Smooth muscle cell (in vitro differentiated cells): Measurements from ENCODE around the gene A3GALT2. TPM values are rescaled to one million over a fixed set of nuclear protein-coding genes. Genes with fewer than 3 reads are reported as not detected.

ENCODE experiments used
- DNase-seq: peaks from one replicate; lab custom pipeline; 2025; ENCODE audit not compliant: unreplicated experiment; lab: John Stamatoyannopoulos, UW
- H2AFZ ChIP-seq: fragments of 200-600 bp; sonication (generic); 2 replicates; pipeline ENCODE4 v1.6.0; 2016; ENCODE audit warnings: antibody characterized with exemption, low read depth, mild to moderate bottlenecking
- H3F3A ChIP-seq: fragments of 200-600 bp; sonication (generic); 2 replicates; pipeline ENCODE4 v1.6.0; 2017; ENCODE audit warnings: antibody characterized with exemption, low read depth
- H3K27ac ChIP-seq: fragments of 200-600 bp; sonication (generic); 2 replicates; pipeline ENCODE4 v1.5.1; 2016; ENCODE audit warnings: low read depth, mild to moderate bottlenecking
- H3K27me3 ChIP-seq: fragments of 200-600 bp; sonication (generic); 2 replicates; pipeline ENCODE4 v1.6.1; 2016; ENCODE audit warnings: low read depth, mild to moderate bottlenecking
- H3K36me3 ChIP-seq: fragments of 200-600 bp; sonication (generic); 2 replicates; pipeline ENCODE4 v1.5.1; 2016; ENCODE audit warnings: low read depth
- H3K4me1 ChIP-seq: fragments of 200-600 bp; sonication (generic); 2 replicates; pipeline ENCODE4 v1.5.1; 2016; ENCODE audit warnings: low read depth
- H3K4me2 ChIP-seq: fragments of 200-600 bp; sonication (generic); 2 replicates; pipeline ENCODE4 v1.6.0; 2016; ENCODE audit warnings: mild to moderate bottlenecking
- H3K4me3 ChIP-seq: fragments of 200-600 bp; sonication (generic); 2 replicates; pipeline ENCODE4 v1.5.1; 2016; ENCODE audit warnings: mild to moderate bottlenecking
- H3K79me2 ChIP-seq: fragments of 200-600 bp; sonication (generic); 2 replicates; pipeline ENCODE4 v1.6.0; 2016; ENCODE audit warnings: low read depth, mild to moderate bottlenecking
- H3K9ac ChIP-seq: fragments of 200-600 bp; sonication (generic); 2 replicates; pipeline ENCODE4 v1.6.0; 2016; ENCODE audit warnings: low read depth
- H3K9me3 ChIP-seq: fragments of 200-600 bp; sonication (generic); replicated peaks from 2 replicates; pipeline ENCODE4 v1.5.1; 2016; ENCODE audit warnings: low read depth
- H4K20me1 ChIP-seq: fragments of 200-600 bp; sonication (generic); 2 replicates; pipeline ENCODE4 v1.6.0; 2016; ENCODE audit warnings: low read depth
- WGBS: methylation state at CpG from one replicate; pipeline ENCODE4 v1.1.7; 2016; ENCODE audit warnings: low lambda C conversion rate; 5-methylcytosine and 5-hydroxymethylcytosine counted together
- polyA plus RNA-seq: library from polyadenylated mRNA; unstranded; fragments of >200 nt; fragmentation: Nextera tagmentation; extraction: Ambion mirVana; gene quantifications from 2 replicates; pipeline ENCODE4 v1.2.1, GENCODE V29; 2016
- total RNA-seq: library from RNA; depleted of rRNA; stranded (reverse); fragments of >200 nt; gene quantifications from 2 replicates; pipeline ENCODE4 v1.2.3, GENCODE V29; 2014
- TF ChIP-seq, protein P1 (sequence below): fragments of 200-600 bp; sonication (generic); IDR thresholded peaks from 2 replicates; pipeline ENCODE4 v1.5.1; 2017; ENCODE audit warnings: borderline replicate concordance, mild to moderate bottlenecking, antibody characterized with exemption; ENCODE audit not compliant: insufficient read depth, poor library complexity, severe bottlenecking

A3GALT2 gene
- total and polyA plus RNA-seq, 2 experiments from 2014 or later: not detected

DNA sequence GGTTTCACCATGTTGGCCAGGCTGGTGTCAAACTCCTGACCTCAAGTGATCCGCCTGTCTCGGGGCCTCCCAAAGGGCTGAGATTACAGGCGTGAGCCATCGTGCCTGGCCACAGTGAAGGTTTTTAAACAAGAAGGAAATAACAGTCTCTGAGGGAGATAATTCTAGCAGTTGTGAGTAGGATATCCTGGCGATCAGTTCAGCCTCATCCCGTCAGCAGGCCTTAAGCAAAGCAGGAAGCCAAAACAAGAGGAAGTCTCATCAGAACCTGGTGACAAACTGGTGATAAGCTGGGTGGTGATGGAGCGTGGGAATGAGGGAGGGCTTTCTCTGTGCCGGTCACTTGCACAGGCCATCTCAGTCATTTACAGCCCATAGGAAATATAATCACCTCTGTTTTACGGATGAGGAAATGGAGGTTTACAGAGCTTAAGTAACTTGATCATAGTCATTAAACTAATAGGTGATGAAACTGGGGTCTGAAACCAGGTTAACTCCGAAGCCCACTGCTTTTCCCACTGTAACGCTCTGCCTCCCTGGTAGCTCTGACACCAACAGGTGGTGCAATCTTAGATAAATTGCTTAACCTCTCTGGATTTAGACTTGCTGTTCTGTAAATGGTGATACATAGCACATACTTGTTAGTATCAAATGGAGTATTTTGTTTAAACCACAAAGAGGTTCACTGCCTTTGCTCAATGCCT, 40.8 kb upstream of the A3GALT2 start:
- no peak for DNase-seq
- peaks cover 62% of the 10 kb centered on the region for H3K4me1 ChIP-seq
- H3K4me2 ChIP-seq: peak overlapping the region; percentile 15
- TF ChIP-seq, protein P1, sequence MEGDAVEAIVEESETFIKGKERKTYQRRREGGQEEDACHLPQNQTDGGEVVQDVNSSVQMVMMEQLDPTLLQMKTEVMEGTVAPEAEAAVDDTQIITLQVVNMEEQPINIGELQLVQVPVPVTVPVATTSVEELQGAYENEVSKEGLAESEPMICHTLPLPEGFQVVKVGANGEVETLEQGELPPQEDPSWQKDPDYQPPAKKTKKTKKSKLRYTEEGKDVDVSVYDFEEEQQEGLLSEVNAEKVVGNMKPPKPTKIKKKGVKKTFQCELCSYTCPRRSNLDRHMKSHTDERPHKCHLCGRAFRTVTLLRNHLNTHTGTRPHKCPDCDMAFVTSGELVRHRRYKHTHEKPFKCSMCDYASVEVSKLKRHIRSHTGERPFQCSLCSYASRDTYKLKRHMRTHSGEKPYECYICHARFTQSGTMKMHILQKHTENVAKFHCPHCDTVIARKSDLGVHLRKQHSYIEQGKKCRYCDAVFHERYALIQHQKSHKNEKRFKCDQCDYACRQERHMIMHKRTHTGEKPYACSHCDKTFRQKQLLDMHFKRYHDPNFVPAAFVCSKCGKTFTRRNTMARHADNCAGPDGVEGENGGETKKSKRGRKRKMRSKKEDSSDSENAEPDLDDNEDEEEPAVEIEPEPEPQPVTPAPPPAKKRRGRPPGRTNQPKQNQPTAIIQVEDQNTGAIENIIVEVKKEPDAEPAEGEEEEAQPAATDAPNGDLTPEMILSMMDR: no peak
- no peaks in the 10 kb centered on the region for H3K27me3 ChIP-seq
- no peaks in the 10 kb centered on the region for H3K36me3 ChIP-seq
- peak overlapping the region; percentile 2 for H3K27ac ChIP-seq
- H2AFZ ChIP-seq: no peak overlapping the region
- 41% methylated on average over 11 of the region's 11 CpGs for WGBS
- no peaks in the 10 kb centered on the region for H3K79me2 ChIP-seq
- no peaks in the 10 kb centered on the region for H4K20me1 ChIP-seq
- H3F3A ChIP-seq: peaks cover 16% of the 10 kb centered on the region
- no peaks in the 10 kb centered on the region for H3K9me3 ChIP-seq
- no peak overlapping the region for H3K9ac ChIP-seq
- no peak overlapping the region for H3K4me3 ChIP-seq

DNA sequence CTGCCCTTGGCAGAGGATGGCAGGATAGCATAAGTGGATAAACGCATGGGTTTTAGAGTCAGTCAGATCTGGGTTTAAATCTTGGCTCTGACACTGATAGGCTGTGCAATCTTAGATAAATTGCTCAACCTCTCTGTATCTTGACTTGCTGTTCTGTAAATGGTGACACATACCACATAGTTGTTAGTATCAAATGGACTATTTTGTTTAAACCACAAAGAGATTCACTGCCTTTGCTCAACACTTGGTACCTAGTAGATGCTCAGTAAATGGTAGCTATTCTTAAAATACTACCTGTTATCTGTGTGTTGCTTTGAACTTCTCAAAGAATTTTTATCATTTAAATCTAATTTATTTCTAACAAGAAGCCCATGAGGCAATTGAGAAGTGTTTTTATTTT, 39.5 kb upstream of the A3GALT2 start:
- Histone ChIP-seq H3K9me3 (no peaks in the 10 kb centered on the region), H4K20me1 (no peaks in the 10 kb centered on the region), H3K79me2 (no peaks in the 10 kb centered on the region), H3K4me2 (no peak overlapping the region), H3K4me1 (peaks cover 50% of the 10 kb centered on the region), H3K36me3 (no peaks in the 10 kb centered on the region), H3F3A (peaks cover 16% of the 10 kb centered on the region), H3K4me3 (no peak overlapping the region), H3K27me3 (no peaks in the 10 kb centered on the region), H3K27ac (no peak overlapping the region), H3K9ac (no peak overlapping the region), H2AFZ (no peak overlapping the region)
- no peak for DNase-seq
- TF ChIP-seq, protein P1: no peak
- 89% methylated on average over 1 of the region's 1 CpG for WGBS

DNA sequence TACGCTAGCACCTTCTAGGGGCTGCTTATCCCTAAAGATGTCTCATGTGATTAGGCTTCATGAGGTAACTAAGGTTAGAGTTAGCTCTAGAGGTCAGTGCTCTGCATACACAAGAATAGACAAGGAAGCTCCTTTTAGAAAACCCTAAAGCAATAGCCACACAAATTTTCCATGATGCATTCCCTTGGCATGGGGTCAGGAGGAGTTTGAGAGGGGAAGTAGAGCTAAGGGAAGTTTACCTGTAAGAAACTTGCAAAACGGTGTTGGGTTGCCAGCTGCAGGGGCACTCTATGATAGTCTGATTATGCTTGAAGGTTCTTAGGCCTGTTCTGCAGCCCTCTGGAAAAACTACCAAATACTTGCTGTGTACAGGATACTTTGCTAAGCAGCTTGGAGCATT, 39.0 kb upstream of the A3GALT2 start:
- DNase-seq: no peak
- H3K4me3 ChIP-seq: no peak overlapping the region

More for the DNA sequence above, 39.0 kb upstream of the A3GALT2 start:
- Histone ChIP-seq H3F3A (peaks cover 15% of the 10 kb centered on the region), H3K9me3 (no peaks in the 10 kb centered on the region), H3K79me2 (no peaks in the 10 kb centered on the region), H3K27ac (no peak overlapping the region), H2AFZ (no peak overlapping the region), H3K27me3 (no peaks in the 10 kb centered on the region), H3K4me1 (peaks cover 46% of the 10 kb centered on the region), H3K36me3 (no peaks in the 10 kb centered on the region), H4K20me1 (no peaks in the 10 kb centered on the region), H3K4me2 (no peak overlapping the region), H3K9ac (no peak overlapping the region)
- WGBS: 100% methylated on average over 2 of the region's 2 CpGs
- TF ChIP-seq, protein P1: no peak
